ENCODE measurements around the gene CD82.

CD82 gene

DNA sequence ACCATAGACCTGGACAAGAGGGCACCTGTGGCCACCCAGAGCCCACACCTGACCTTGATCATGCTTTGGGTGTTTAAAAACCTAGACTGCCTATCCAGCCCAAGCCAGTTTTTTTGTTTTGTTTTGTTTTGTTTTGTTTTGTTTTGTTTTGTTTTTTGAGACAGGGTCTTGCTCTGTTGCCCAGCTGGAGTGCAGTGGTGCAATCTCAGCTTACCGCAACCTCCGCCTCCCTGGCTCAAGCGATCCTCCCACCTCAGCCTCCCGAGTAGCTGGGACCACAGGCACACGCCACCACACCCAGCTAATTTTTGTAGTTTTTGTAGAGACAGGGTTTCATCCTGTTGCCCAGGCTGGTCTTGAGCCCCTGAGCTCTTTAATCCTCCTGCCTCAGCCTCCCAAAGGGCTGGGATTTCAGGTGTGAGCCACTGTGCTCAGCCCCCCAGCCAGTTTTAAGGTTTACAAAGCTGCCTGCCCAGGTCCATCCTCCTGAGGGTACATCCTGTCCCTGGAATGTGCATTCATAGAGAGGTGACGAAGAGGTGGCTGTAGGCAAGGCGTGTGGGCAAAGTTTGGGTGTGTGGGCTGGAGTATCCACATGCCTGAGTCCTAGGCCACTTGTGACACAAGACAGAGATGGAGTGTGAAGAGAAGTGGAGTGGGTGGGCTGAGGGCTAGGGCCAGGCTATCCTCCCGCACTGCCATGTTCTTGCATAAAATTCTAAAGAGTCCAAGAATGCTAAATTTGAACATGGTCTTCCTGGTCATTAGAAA, 3.3 kb upstream of the CD82 start:
- TF ChIP-seq CTCF (IDR thresholded peaks at IDR 0.05; ENCODE audit: insufficient read depth, low read depth, low read length, missing control alignments) = no peak
- no peak overlapping the region for H3K4me3 ChIP-seq (ENCODE audit: low read depth, low read length)
- no peak for DNase-seq (ENCODE audit: low read depth)

GRCh38 chr11:44562845-44563460, 2.5 kb upstream of the CD82 start:
- H3K4me3 ChIP-seq (ENCODE audit: low read depth, low read length) = no peak overlapping the region
- no peak for TF ChIP-seq CTCF (IDR thresholded peaks at IDR 0.05; ENCODE audit: insufficient read depth, low read depth, low read length, missing control alignments)
- DNase-seq (ENCODE audit: low read depth) = no peak

- no peak for TF ChIP-seq CTCF (IDR thresholded peaks at IDR 0.05; ENCODE audit: insufficient read depth, low read depth, low read length, missing control alignments)
- no peak for DNase-seq (ENCODE audit: low read depth)
- H3K4me3 ChIP-seq (ENCODE audit: low read depth, low read length) = no peak overlapping the region
Observed at GRCh38 chr11:44563711-44564110, 1.8 kb upstream of the CD82 start.

GRCh38 chr11:44564166-44564565, 1.3 kb upstream of the CD82 start:
- no peak for DNase-seq (ENCODE audit: low read depth)
- TF ChIP-seq CTCF (IDR thresholded peaks at IDR 0.05; ENCODE audit: insufficient read depth, low read depth, low read length, missing control alignments) = no peak
- H3K4me3 ChIP-seq (ENCODE audit: low read depth, low read length) = no peak overlapping the region

GRCh38 chr11:44564670-44565210, 723 bp upstream of the CD82 start:
- no peak for DNase-seq (ENCODE audit: low read depth)
- TF ChIP-seq CTCF (IDR thresholded peaks at IDR 0.05; ENCODE audit: insufficient read depth, low read depth, low read length, missing control alignments) = no peak
- peak overlapping the region; percentile 70 for H3K4me3 ChIP-seq (ENCODE audit: low read depth, low read length)

- H3K4me3 ChIP-seq (ENCODE audit: low read depth, low read length) = peak overlapping the region; percentile 78
- TF ChIP-seq CTCF (IDR thresholded peaks at IDR 0.05; ENCODE audit: insufficient read depth, low read depth, low read length, missing control alignments) = no peak
- DNase-seq (ENCODE audit: low read depth) = no peak
Observed at GRCh38 chr11:44565953-44566949, 788 bp downstream of the CD82 start.

Data from GM12865 (cell line).